GM12891 (cell line): ENCODE data around the gene IFNLR1.

Experiments
- PAX5 ChIP-seq: IDR thresholded peaks from 2 replicates; pipeline ENCODE4 v1.6.1; 2011; ENCODE audit warnings: low read length, moderate library complexity, mild to moderate bottlenecking; ENCODE audit not compliant: insufficient read depth, severe bottlenecking
- POLR2A ChIP-seq: IDR thresholded peaks from 2 replicates; pipeline ENCODE4 v1.6.1; 2011; ENCODE audit warnings: low read depth, low read length, control low read depth
- POLR2AphosphoS5 ChIP-seq: IDR thresholded peaks from 2 replicates; pipeline ENCODE4 v1.6.1; 2011; ENCODE audit warnings: low read depth, low read length, control low read depth
- POU2F2 ChIP-seq: IDR thresholded peaks from 2 replicates; pipeline ENCODE4 v1.6.1; 2011; ENCODE audit warnings: low read depth, mild to moderate bottlenecking, control low read depth, low read length, moderate library complexity
- SPI1 ChIP-seq: IDR thresholded peaks from 2 replicates; pipeline ENCODE4 v1.6.1; 2011; ENCODE audit warnings: low read depth, low read length, control low read depth
- TAF1 ChIP-seq: IDR thresholded peaks from 2 replicates; pipeline ENCODE4 v1.6.1; 2011; ENCODE audit warnings: low read depth, low read length, control low read depth

DNA sequence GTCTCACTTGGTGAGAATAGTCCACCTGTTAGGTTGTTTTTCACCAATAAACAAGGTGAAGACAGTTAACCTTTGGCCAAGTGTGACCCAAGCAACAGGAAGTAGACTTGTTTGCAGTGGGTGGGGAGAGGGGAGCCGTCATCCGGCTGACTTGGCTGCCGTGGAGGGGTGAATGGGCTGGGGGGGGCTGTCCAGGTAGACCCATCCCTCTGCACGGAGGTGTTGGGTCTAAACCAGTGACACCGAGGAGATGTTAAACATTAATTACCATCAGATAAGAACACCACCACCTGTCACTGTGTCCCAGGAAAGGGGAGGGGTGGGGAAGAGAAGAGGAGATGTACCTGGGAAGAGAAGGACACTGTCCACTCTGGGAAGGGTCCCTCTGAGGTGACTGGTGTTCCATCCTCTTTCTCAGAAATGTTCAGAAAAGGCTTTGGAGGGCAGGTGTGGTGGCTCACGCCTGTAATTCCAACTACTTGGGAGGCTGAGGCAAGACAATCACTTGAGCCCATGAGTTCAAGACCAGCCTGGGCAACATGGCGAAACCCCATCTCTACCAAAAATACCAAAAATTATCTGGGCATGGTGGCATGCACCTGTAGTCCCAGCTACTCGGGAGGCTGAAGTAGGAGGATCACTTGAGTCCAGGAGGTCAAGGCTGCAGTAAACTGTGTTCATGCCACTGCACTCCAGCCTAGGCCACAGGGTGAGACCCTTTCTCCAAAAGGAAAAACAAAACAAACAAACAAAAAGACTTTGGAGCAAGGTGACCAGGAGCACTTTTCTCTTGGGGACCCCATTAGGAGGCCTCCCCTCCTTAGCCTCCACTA lies 68.5 kb downstream of the IFNLR1 start:
- TF ChIP-seq POLR2A (no peak), POLR2AphosphoS5 (no peak), TAF1 (no peak), SPI1 (no peak), POU2F2 (no peak), PAX5 (no peak)
